AG04449 (cell line): ENCODE measurements around the gene NUDCD3.

Experiments used
- CTCF ChIA-PET: fragments of 350-600 bp; formaldehyde crosslinking; extraction: SDS; loops from one replicate; lab custom pipeline; 2021; ENCODE audit warnings: antibody characterized with exemption; lab: Yijun Ruan, JAX
- POLR2A ChIA-PET: fragments of 400-600, 350-600 bp; formaldehyde crosslinking; extraction: SDS; loops from one replicate; lab custom pipeline; 2020; ENCODE audit warnings: antibody characterized with exemption, inconsistent platforms; lab: Yijun Ruan, JAX
- DNase-seq: peaks from one replicate; pipeline ENCODE4 v3.0.0-alpha.2; 2010; ENCODE audit warnings: low read depth, low spot score
- H3K4me3 ChIP-seq: 2 replicates; pipeline ENCODE4 v1.5.1; 2011; ENCODE audit warnings: low read depth, mild to moderate bottlenecking, control low read depth, low read length
- CTCF ChIP-seq: IDR thresholded peaks from one replicate; pipeline ENCODE4 v1.5.1; 2011; ENCODE audit warnings: mild to moderate bottlenecking, moderate library complexity, low read length, control low read depth, inconsistent platforms; ENCODE audit not compliant: insufficient read depth; ENCODE audit errors: missing control alignments

NUDCD3 gene

GRCh38 chr7:44379366-44380188 is 110.9 kb downstream of the NUDCD3 start:
- H3K4me3 ChIP-seq = no peak overlapping the region
- DNase-seq = no peak
- ChIA-PET POLR2A (interaction anchor here (0.7 kb wide), 1 partner anchor 11 kb away, joined by 3 read pairs; no protein-coding TSS in a partner anchor), CTCF (interaction anchor here (0.9 to 1.4 kb wide), 2 partner anchors 24 to 32 kb away, joined by 3 to 4 read pairs; no protein-coding TSS in a partner anchor)
- no peak for TF ChIP-seq CTCF

DNA sequence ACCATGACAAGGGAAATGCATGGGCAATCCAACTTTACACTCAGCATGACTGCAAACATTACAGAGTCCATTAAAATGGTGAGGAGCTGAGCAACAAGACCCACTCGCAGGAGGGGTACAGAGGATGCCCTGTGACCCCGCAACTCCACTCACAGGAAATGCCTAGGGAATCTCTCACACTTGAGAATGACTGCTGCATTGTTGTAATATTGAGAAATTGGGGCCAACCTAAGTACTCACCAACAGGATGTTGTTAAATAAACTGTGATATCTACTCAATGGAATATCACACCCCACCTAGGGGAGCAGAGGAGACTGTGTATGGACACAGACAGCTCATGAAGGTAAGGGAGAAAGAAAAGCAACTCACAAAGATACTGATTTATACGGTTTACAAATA is 111.7 kb downstream of the NUDCD3 start:
- DNase-seq = peak; percentile 34
- CTCF ChIA-PET = interaction anchor here (1.5 kb wide), 1 partner anchor 138 kb away, joined by 5 read pairs; no protein-coding TSS in a partner anchor
- TF ChIP-seq CTCF = no peak
- no peak overlapping the region for H3K4me3 ChIP-seq
- POLR2A ChIA-PET = interaction anchor here (1.0 kb wide), 1 partner anchor 99 kb away, joined by 4 read pairs; no protein-coding TSS in a partner anchor

- no peak overlapping the region for H3K4me3 ChIP-seq
- no peak for TF ChIP-seq CTCF
- POLR2A ChIA-PET = interaction anchor here (1.0 kb wide), 1 partner anchor 100 kb away, joined by 4 read pairs; no protein-coding TSS in a partner anchor
- DNase-seq = no peak
- CTCF ChIA-PET = interaction anchor here (1.5 kb wide), 1 partner anchor 137 kb away, joined by 5 read pairs; no protein-coding TSS in a partner anchor
These were observed 112.6 kb downstream of the NUDCD3 start for GRCh38 chr7:44377681-44378421.

GRCh38 chr7:44377134-44377463 is 113.4 kb downstream of the NUDCD3 start:
- POLR2A ChIA-PET = no interaction called here
- H3K4me3 ChIP-seq = no peak overlapping the region
- DNase-seq = no peak
- CTCF ChIA-PET = no interaction called here
- TF ChIP-seq CTCF = no peak

- POLR2A ChIA-PET = no interaction called here
- CTCF ChIA-PET = no interaction called here
- H3K4me3 ChIP-seq = no peak overlapping the region
- no peak for TF ChIP-seq CTCF
- no peak for DNase-seq
These were observed 113.9 kb downstream of the NUDCD3 start for GRCh38 chr7:44376429-44377133.
